Hepatocyte (in vitro differentiated cells): ENCODE measurements around the gene ALDH1A1. TPM values are rescaled to one million over a fixed set of nuclear protein-coding genes. Genes with fewer than 3 reads are reported as not detected.
"Not testable (repeated sequence)": the region's sequence is repeated elsewhere in the genome, so short reads cannot be mapped to it uniquely, and the experiment has no call there.

Experiments used
- DNase-seq: peaks from one replicate; pipeline ENCODE4 v3.0.0-alpha.2; 2016; ENCODE audit warnings: low spot score
- H2AFZ ChIP-seq: fragments of 200-600 bp; sonication (generic); 2 replicates; pipeline ENCODE4 v1.6.0; 2016; ENCODE audit warnings: antibody characterized with exemption, mild to moderate bottlenecking
- H3K27ac ChIP-seq: fragments of 200-600 bp; sonication (generic); 2 replicates; pipeline ENCODE4 v1.5.1; 2016; ENCODE audit warnings: mild to moderate bottlenecking
- H3K27me3 ChIP-seq: fragments of 200-600 bp; sonication (generic); 2 replicates; pipeline ENCODE4 v1.6.1; 2016
- H3K36me3 ChIP-seq: fragments of 200-600 bp; sonication (generic); replicated peaks from 2 replicates; pipeline ENCODE4 v1.5.1; 2016; ENCODE audit warnings: low read depth; ENCODE audit not compliant: insufficient read depth
- H3K4me1 ChIP-seq: fragments of 200-600 bp; sonication (generic); 2 replicates; pipeline ENCODE4 v1.5.1; 2016; ENCODE audit warnings: mild to moderate bottlenecking, moderate library complexity; ENCODE audit not compliant: insufficient read depth
- H3K4me2 ChIP-seq: fragments of 200-600 bp; sonication (generic); 2 replicates; pipeline ENCODE4 v1.6.0; 2016
- H3K4me3 ChIP-seq: fragments of 200-600 bp; sonication (generic); 2 replicates; pipeline ENCODE4 v1.5.1; 2016; ENCODE audit warnings: mild to moderate bottlenecking
- H3K79me2 ChIP-seq: fragments of 200-600 bp; sonication (generic); 2 replicates; pipeline ENCODE4 v1.6.0; 2017; ENCODE audit warnings: mild to moderate bottlenecking
- H3K9me2 ChIP-seq: fragments of 200-600 bp; sonication (generic); replicated peaks from 2 replicates; pipeline ENCODE4 v1.6.0; 2017; ENCODE audit warnings: mild to moderate bottlenecking; ENCODE audit not compliant: insufficient read depth
- H3K9me3 ChIP-seq: fragments of 200-600 bp; sonication (generic); 2 replicates; pipeline ENCODE4 v1.5.1; 2016; ENCODE audit warnings: low read depth, mild to moderate bottlenecking
- H4K20me1 ChIP-seq: fragments of 200-600 bp; sonication (generic); 2 replicates; pipeline ENCODE4 v1.6.0; 2016; ENCODE audit warnings: mild to moderate bottlenecking; ENCODE audit not compliant: insufficient read depth, poor library complexity, severe bottlenecking
- CTCF ChIP-seq: fragments of 200-600 bp; sonication (generic); IDR thresholded peaks from 2 replicates; pipeline ENCODE4 v1.5.1; 2016; ENCODE audit warnings: antibody characterized with exemption, mild to moderate bottlenecking; ENCODE audit not compliant: poor library complexity
- EZH2 ChIP-seq: fragments of 200-600 bp; sonication (generic); IDR thresholded peaks from 2 replicates; pipeline ENCODE4 v1.6.1; 2016; ENCODE audit warnings: antibody characterized with exemption, mild to moderate bottlenecking, borderline replicate concordance
- EZH2phosphoT487 ChIP-seq: fragments of 200-600 bp; sonication (generic); IDR thresholded peaks from one replicate; pipeline ENCODE4 v1.6.1; 2018; ENCODE audit warnings: antibody characterized with exemption, mild to moderate bottlenecking, low read depth, moderate library complexity; ENCODE audit not compliant: unreplicated experiment, severe bottlenecking
- WGBS: methylation state at CpG from one replicate; pipeline ENCODE4 v1.1.6; 2016; ENCODE audit warnings: low lambda C conversion rate; ENCODE audit errors: missing lambda C conversion rate; 5-methylcytosine and 5-hydroxymethylcytosine counted together
- polyA plus RNA-seq: library from polyadenylated mRNA; unstranded; fragments of >200 nt; fragmentation: Nextera tagmentation; extraction: Ambion mirVana; gene quantifications from 2 replicates; pipeline ENCODE4 v1.2.1, GENCODE V29; 2016
- total RNA-seq: library from RNA; depleted of rRNA; stranded (reverse); fragments of >200 nt; gene quantifications from 2 replicates; pipeline ENCODE4 v1.2.3, GENCODE V29; 2014

Gene ALDH1A1
- total and polyA plus RNA-seq, 2 experiments from 2014 or later, result 243 to 529 TPM

GRCh38 chr9:72863456-72864094 lies 89.3 kb downstream of the ALDH1A1 start:
- Histone ChIP-seq H3K4me2 (peak overlapping the region; percentile 1), H3K79me2 (no peaks in the 10 kb centered on the region), H3K27me3 (no peaks in the 10 kb centered on the region), H3K4me1 (peaks cover 13% of the 10 kb centered on the region), H2AFZ (no peak overlapping the region), H3K9me2 (no peaks in the 10 kb centered on the region), H3K9me3 (no peaks in the 10 kb centered on the region), H3K4me3 (no peak overlapping the region), H3K36me3 (no peaks in the 10 kb centered on the region), H3K27ac (no peak overlapping the region), H4K20me1 (no peaks in the 10 kb centered on the region)
- DNase-seq, result no peak
- TF ChIP-seq EZH2phosphoT487 (no peak), CTCF (no peak), EZH2 (no peak)
- 15% methylated on average over 4 of the region's 4 CpGs for WGBS

GRCh38 chr9:72862788-72863187 lies 90.1 kb downstream of the ALDH1A1 start:
- not testable (repeated sequence) for H3K36me3 ChIP-seq, H4K20me1 ChIP-seq, H3K27me3 ChIP-seq, H2AFZ ChIP-seq, H3K79me2 ChIP-seq, H3K27ac ChIP-seq, H3K9me3 ChIP-seq, DNase-seq, H3K9me2 ChIP-seq, H3K4me2 ChIP-seq, H3K4me3 ChIP-seq
- WGBS, result 96% methylated on average over 7 of the region's 7 CpGs
- H3K4me1 ChIP-seq, result peaks cover 19% of the 10 kb centered on the region

- peak; percentile 77 for DNase-seq
- peak overlapping the region; percentile 44 for H3K4me2 ChIP-seq
- H3K36me3 ChIP-seq, result no peaks in the 10 kb centered on the region
- H3K79me2 ChIP-seq, result no peaks in the 10 kb centered on the region
- H4K20me1 ChIP-seq, result no peaks in the 10 kb centered on the region
- WGBS, result 33% methylated on average over 5 of the region's 5 CpGs
- H3K27me3 ChIP-seq, result no peaks in the 10 kb centered on the region
- H3K4me3 ChIP-seq, result no peak overlapping the region
- H3K9me3 ChIP-seq, result no peaks in the 10 kb centered on the region
- no peak for TF ChIP-seq EZH2
- no peak for TF ChIP-seq EZH2phosphoT487
- TF ChIP-seq CTCF, result no peak
- peaks cover 20% of the 10 kb centered on the region for H3K4me1 ChIP-seq
- H3K9me2 ChIP-seq, result no peaks in the 10 kb centered on the region
- H3K27ac ChIP-seq, result peak overlapping the region; percentile 80
- H2AFZ ChIP-seq, result no peak overlapping the region
Measured at GRCh38 chr9:72858089-72858912, 94.6 kb downstream of the ALDH1A1 start.

- TF ChIP-seq CTCF, result no peak
- no peak for TF ChIP-seq EZH2phosphoT487
- TF ChIP-seq EZH2, result no peak
- Histone ChIP-seq H3K9me2 (no peaks in the 10 kb centered on the region), H3K4me2 (peak overlapping the region; percentile 44), H3K4me3 (no peak overlapping the region), H3K36me3 (no peaks in the 10 kb centered on the region), H2AFZ (no peak overlapping the region), H3K9me3 (no peaks in the 10 kb centered on the region), H3K4me1 (peaks cover 20% of the 10 kb centered on the region), H3K79me2 (no peaks in the 10 kb centered on the region), H3K27ac (peak overlapping the region; percentile 80), H4K20me1 (no peaks in the 10 kb centered on the region), H3K27me3 (no peaks in the 10 kb centered on the region)
- 93% methylated on average over 2 of the region's 2 CpGs for WGBS
- no peak for DNase-seq
Measured at GRCh38 chr9:72857624-72857996, 95.2 kb downstream of the ALDH1A1 start.
